PFSK-1 (cell line): ENCODE data around the gene IMPA2.

ENCODE experiments used
- FOXP2 ChIP-seq: optimal IDR thresholded peaks from 2 replicates; pipeline ENCODE3; 2011; ENCODE audit warnings: borderline replicate concordance, control low read depth, inconsistent platforms; ENCODE audit not compliant: insufficient read depth; ENCODE audit errors: extremely low read length, extremely low read depth
- POLR2AphosphoS5 ChIP-seq: IDR thresholded peaks from 2 replicates; pipeline ENCODE4 v1.6.1; 2012; ENCODE audit warnings: low read depth, mild to moderate bottlenecking, control low read depth, low read length, moderate library complexity
- SIN3A ChIP-seq: IDR thresholded peaks from 2 replicates; pipeline ENCODE4 v1.6.1; 2012; ENCODE audit warnings: mild to moderate bottlenecking, low read length, moderate library complexity, borderline replicate concordance; ENCODE audit not compliant: insufficient read depth
- TAF1 ChIP-seq: IDR thresholded peaks from 2 replicates; pipeline ENCODE4 v1.6.1; 2012; ENCODE audit warnings: low read length, control low read depth, borderline replicate concordance; ENCODE audit not compliant: insufficient read depth
- TF ChIP-seq, protein P1 (sequence below), 2 experiments: IDR thresholded peaks; 2 replicates each; pipeline versions ENCODE4 v1.6.1 to v1.8.0; 2011 to 2012; ENCODE audit warnings: low read depth in 2 of 2, low read length in 2 of 2, control low read depth in 1 of 2, inconsistent platforms in 1 of 2, mild to moderate bottlenecking in 1 of 2, moderate library complexity in 1 of 2; ENCODE audit not compliant: insufficient read depth in 1 of 2

The IMPA2 gene

GRCh38 chr18:11962597-11962996 is 18.7 kb upstream of the IMPA2 start:
- TF ChIP-seq TAF1 (no peak), POLR2AphosphoS5 (no peak; the same call in 1 of the 2 replicates), SIN3A (no peak), FOXP2 (no peak)
- TF ChIP-seq, protein P1, sequence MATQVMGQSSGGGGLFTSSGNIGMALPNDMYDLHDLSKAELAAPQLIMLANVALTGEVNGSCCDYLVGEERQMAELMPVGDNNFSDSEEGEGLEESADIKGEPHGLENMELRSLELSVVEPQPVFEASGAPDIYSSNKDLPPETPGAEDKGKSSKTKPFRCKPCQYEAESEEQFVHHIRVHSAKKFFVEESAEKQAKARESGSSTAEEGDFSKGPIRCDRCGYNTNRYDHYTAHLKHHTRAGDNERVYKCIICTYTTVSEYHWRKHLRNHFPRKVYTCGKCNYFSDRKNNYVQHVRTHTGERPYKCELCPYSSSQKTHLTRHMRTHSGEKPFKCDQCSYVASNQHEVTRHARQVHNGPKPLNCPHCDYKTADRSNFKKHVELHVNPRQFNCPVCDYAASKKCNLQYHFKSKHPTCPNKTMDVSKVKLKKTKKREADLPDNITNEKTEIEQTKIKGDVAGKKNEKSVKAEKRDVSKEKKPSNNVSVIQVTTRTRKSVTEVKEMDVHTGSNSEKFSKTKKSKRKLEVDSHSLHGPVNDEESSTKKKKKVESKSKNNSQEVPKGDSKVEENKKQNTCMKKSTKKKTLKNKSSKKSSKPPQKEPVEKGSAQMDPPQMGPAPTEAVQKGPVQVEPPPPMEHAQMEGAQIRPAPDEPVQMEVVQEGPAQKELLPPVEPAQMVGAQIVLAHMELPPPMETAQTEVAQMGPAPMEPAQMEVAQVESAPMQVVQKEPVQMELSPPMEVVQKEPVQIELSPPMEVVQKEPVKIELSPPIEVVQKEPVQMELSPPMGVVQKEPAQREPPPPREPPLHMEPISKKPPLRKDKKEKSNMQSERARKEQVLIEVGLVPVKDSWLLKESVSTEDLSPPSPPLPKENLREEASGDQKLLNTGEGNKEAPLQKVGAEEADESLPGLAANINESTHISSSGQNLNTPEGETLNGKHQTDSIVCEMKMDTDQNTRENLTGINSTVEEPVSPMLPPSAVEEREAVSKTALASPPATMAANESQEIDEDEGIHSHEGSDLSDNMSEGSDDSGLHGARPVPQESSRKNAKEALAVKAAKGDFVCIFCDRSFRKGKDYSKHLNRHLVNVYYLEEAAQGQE (IDR thresholded peaks at IDR 0.05; ENCODE audit: insufficient read depth in 1 of 2, low read depth in 2 of 2, low read length in 2 of 2) = no peak

DNA sequence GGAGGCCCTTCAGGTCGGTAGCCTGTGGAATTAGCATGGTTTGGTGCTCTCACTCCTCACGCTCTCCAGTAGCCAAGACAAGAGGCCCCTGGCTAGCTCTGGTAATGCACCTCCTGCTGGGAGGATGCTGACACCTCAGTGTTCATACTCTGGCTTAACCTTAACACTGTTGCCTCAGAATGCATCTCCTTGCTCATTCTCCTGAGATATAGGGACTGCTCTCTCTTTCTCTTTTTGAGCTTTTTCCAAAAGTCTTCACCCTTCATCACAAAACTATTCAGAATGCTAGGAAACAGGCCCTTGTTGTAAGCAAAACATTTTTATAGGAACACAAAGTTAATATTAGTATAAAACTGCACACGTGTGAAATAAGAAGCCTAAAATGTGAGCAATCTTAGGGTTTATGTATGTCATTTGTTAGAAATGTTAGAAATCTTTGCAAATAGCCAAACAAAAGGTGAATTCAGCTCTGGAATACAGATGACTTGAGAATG is 17.3 kb upstream of the IMPA2 start:
- TF ChIP-seq POLR2AphosphoS5 (no peak), TAF1 (no peak), FOXP2 (no peak), SIN3A (no peak)
- TF ChIP-seq, protein P1 (IDR thresholded peaks at IDR 0.05; ENCODE audit: insufficient read depth in 1 of 2, low read depth in 2 of 2, low read length in 2 of 2) = no peak

DNA sequence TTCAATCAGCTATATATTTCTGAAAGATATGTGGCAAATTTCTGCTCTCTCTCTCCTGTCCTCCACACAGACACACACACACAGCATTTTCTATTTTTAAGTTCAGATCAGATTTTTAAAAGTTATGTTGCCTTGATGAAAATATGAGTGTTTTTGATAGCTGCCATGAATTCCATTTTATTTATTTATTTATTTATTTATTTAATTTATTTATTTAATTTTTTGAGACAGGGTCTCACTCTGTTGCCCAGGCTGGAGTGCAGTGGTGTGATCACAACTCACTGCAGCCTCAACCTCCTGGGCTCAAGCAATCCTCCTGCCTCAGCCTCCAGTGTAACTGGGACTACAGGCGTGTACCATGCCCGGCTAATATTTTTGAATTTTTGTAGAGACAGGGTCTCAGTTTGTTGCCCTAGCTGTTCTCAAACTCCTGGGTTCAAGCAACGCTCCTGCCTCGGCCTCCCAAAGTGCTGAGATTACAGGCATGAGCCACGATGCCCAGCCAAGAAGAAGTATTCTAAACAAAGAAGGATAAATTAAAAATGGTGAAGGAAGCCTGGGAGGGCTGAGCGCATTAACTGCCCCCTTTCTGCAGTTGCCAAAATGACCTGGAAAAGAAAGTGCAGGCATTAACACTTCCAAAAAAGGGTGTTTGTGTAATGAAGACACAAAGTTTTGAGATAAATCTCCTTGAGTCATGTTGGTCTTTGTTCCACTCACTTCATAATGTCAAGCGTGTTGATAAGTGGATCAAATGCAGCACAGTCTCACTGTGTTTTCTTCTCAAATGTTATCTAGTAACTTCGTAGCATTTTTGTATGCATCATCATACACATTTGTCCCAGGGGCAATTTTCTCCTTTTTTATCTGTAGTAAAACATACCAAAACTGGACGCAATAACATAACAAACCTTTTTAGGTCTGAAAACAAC is 11.1 kb upstream of the IMPA2 start:
- TF ChIP-seq FOXP2 (no peak), SIN3A (no peak), TAF1 (no peak), POLR2AphosphoS5 (no peak)
- TF ChIP-seq, protein P1 (IDR thresholded peaks at IDR 0.05; ENCODE audit: insufficient read depth in 1 of 2, low read depth in 2 of 2, low read length in 2 of 2) = no peak

DNA sequence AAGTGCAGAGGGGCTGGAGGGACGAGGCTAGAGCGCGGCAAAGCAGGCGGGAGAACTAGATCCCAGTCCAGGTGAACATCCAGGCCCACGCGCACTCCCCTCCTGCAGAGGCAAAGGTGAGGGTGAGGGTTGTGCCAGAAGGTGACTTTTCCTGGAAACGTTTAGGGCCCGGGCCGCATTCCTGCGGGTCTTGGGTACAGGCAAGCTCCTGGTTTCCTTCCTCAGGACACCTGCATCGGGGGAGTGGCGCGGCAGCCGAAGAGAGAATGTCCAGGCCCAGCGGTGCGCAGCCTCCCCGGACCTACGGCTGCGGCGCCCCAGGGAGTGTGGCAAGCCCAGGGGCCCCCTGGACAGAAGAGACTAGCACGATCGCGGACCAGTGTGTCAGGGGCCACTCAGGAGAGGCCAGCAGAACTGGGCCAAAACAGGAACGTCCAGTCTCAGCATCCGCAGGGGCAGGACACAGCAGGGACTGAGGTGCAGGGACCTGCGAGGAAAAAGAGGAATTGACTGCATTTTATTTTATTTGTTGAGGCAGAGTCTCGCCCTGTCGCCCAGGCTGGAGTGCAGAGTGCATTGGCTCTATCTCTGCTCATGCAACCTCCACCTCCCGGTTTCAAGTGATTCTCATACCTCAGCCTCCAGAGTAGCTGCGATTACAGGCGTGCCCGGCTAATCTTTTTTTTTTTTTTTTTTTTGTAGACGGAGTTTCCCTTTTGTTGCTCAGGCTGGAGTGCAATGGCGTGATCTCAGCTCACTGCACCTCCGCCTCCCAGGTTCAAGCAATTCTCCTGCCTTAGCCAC is 8.7 kb upstream of the IMPA2 start:
- no peak for TF ChIP-seq POLR2AphosphoS5
- no peak for TF ChIP-seq SIN3A
- TF ChIP-seq, protein P1 (IDR thresholded peaks at IDR 0.05; ENCODE audit: insufficient read depth in 1 of 2, low read depth in 2 of 2, low read length in 2 of 2) = no peak
- TF ChIP-seq FOXP2 = no peak
- TF ChIP-seq TAF1 = no peak
